Esophagus (tissue), 2 donors: ENCODE data around the gene ZNF618. TPM values are rescaled to one million over a fixed set of nuclear protein-coding genes. Genes with fewer than 3 reads are reported as not detected.
A peak's percentile ranks its signal among the peaks of the same experiment; 100 is the strongest.

ENCODE experiments used
- H3K27ac ChIP-seq, 2 donors: one replicate each; pipeline ENCODE4 v1.5.1; 2013; ENCODE audit warnings: low read depth in 2 of 2, mild to moderate bottlenecking in 2 of 2, inconsistent platforms in 1 of 2, low read length in 1 of 2, moderate library complexity in 1 of 2
- H3K27me3 ChIP-seq, 2 donors: one replicate each; pipeline ENCODE4 v1.6.1; 2013; ENCODE audit warnings: low read length in 2 of 2, control low read depth in 1 of 2, mild to moderate bottlenecking in 1 of 2; ENCODE audit not compliant: insufficient read depth in 2 of 2, control insufficient read depth in 1 of 2
- H3K36me3 ChIP-seq, 2 donors: one replicate each; pipeline ENCODE4 v1.6.1; 2013; ENCODE audit warnings: low read length in 1 of 2; ENCODE audit not compliant: control insufficient read depth in 2 of 2, insufficient read depth in 2 of 2
- H3K4me1 ChIP-seq, 2 donors: one replicate each; pipeline ENCODE4 v1.6.1; 2013; ENCODE audit warnings: low read length in 1 of 2; ENCODE audit not compliant: control insufficient read depth in 2 of 2, insufficient read depth in 2 of 2
- H3K4me3 ChIP-seq, 2 donors: one replicate each; pipeline ENCODE4 v1.5.1; 2013; ENCODE audit warnings: low read length in 2 of 2, mild to moderate bottlenecking in 2 of 2, low read depth in 1 of 2, moderate library complexity in 1 of 2
- H3K9me3 ChIP-seq, 2 donors: one replicate each; pipeline ENCODE4 v1.6.1; 2013; ENCODE audit warnings: mild to moderate bottlenecking in 2 of 2, low read depth in 1 of 2, low read length in 1 of 2, moderate library complexity in 1 of 2; ENCODE audit not compliant: control insufficient read depth in 2 of 2, insufficient read depth in 1 of 2
- WGBS, 2 donors: extraction: QIAGEN DNeasy Blood & Tissue Kit; methylation state at CpG; one replicate each; pipeline ENCODE4 v1.1.7; 2013; 5-methylcytosine and 5-hydroxymethylcytosine counted together
- polyA plus RNA-seq, 2 donors: library from polyadenylated mRNA; stranded (reverse); fragments of 200-250 nt; gene quantifications; one replicate each; pipeline ENCODE4 v1.2.3, GENCODE V29; 2013
- donor health status: healthy with polysubstance abuse.
- donor health status: Bipolar disorder and iron deficiency.

Gene ZNF618
- polyA plus RNA-seq, result 1 to 10 TPM in 1 of 2 donors, under 1 TPM in 1; 0.56 to 1.0 TPM

- H3K27ac ChIP-seq, result peak within 1 kb of the TSS; percentile 6 to 42
- 1% methylated on average over 32 to 84 of the region's 84 CpGs for WGBS, 2 donors
- H3K36me3 ChIP-seq, result no peaks in the 10 kb centered on the region
- no peaks in the 10 kb centered on the region for H3K9me3 ChIP-seq
- no peaks in the 10 kb centered on the region for H3K27me3 ChIP-seq
- H3K4me1 ChIP-seq, result no peaks in the 10 kb centered on the region
- H3K4me3 ChIP-seq, result peak within 1 kb of the TSS; percentile 57 to 100
Observed at GRCh38 chr9:113876151-113876992, at the start of gene ZNF618. ZNF618 (plus strand) TSS chr9:113876309; CDS start chr9:113876381, 72 bp downstream.

- H3K27me3 ChIP-seq, result no peaks in the 10 kb centered on the region
- no peak overlapping the region for H3K27ac ChIP-seq
- H3K36me3 ChIP-seq, result no peaks in the 10 kb centered on the region
- WGBS, 2 donors, result 14 to 33% methylated on average over 1 of the region's 1 CpG
- no peaks in the 10 kb centered on the region for H3K4me1 ChIP-seq
- peaks cover 0 to 3% of the 10 kb centered on the region in 2 donors for H3K9me3 ChIP-seq
- no peak overlapping the region for H3K4me3 ChIP-seq
Observed at GRCh38 chr9:113828221-113828620, 47.9 kb upstream of the ZNF618 start.

- 92 to 97% methylated on average over 3 of the region's 3 CpGs for WGBS, 2 donors
- H3K4me1 ChIP-seq, result no peaks in the 10 kb centered on the region
- no peaks in the 10 kb centered on the region for H3K27me3 ChIP-seq
- no peak overlapping the region for H3K4me3 ChIP-seq
- H3K36me3 ChIP-seq, result no peaks in the 10 kb centered on the region
- peaks cover 0 to 2% of the 10 kb centered on the region in 2 donors for H3K9me3 ChIP-seq
- H3K27ac ChIP-seq, result no peak overlapping the region
Observed at GRCh38 chr9:113837334-113837733, 38.8 kb upstream of the ZNF618 start.

GRCh38 chr9:113842086-113842485, 34.0 kb upstream of the ZNF618 start:
- Histone ChIP-seq H3K9me3 (peaks cover 0 to 2% of the 10 kb centered on the region in 2 donors), H3K4me1 (no peaks in the 10 kb centered on the region), H3K27me3 (no peaks in the 10 kb centered on the region), H3K4me3 (no peak overlapping the region), H3K36me3 (no peaks in the 10 kb centered on the region), H3K27ac (no peak overlapping the region)
- WGBS, 2 donors, result 78 to 79% methylated on average over 3 of the region's 3 CpGs

GRCh38 chr9:113844466-113844865, 31.6 kb upstream of the ZNF618 start:
- Histone ChIP-seq H3K27me3 (no peaks in the 10 kb centered on the region), H3K4me3 (no peak overlapping the region), H3K9me3 (peaks cover 0 to 2% of the 10 kb centered on the region in 2 donors), H3K27ac (no peak overlapping the region), H3K36me3 (no peaks in the 10 kb centered on the region), H3K4me1 (no peaks in the 10 kb centered on the region)
- 80 to 100% methylated on average over 1 of the region's 1 CpG for WGBS, 2 donors

GRCh38 chr9:113851359-113851758, 24.8 kb upstream of the ZNF618 start:
- Histone ChIP-seq H3K9me3 (peaks cover 0 to 3% of the 10 kb centered on the region in 2 donors), H3K4me3 (no peak overlapping the region), H3K4me1 (no peaks in the 10 kb centered on the region), H3K27ac (no peak overlapping the region), H3K36me3 (no peaks in the 10 kb centered on the region), H3K27me3 (peaks cover 0 to 3% of the 10 kb centered on the region in 2 donors)
- WGBS, 2 donors, result 83 to 84% methylated on average over 25 of the region's 25 CpGs

- 89 to 93% methylated on average over 1 of the region's 1 CpG for WGBS, 2 donors
- no peak overlapping the region for H3K4me3 ChIP-seq
- H3K9me3 ChIP-seq, result peaks cover 0 to 3% of the 10 kb centered on the region in 2 donors
- H3K27ac ChIP-seq, result no peak overlapping the region
- H3K27me3 ChIP-seq, result peaks cover 0 to 3% of the 10 kb centered on the region in 2 donors
- no peaks in the 10 kb centered on the region for H3K36me3 ChIP-seq
- no peaks in the 10 kb centered on the region for H3K4me1 ChIP-seq
Observed at GRCh38 chr9:113851873-113852272, 24.2 kb upstream of the ZNF618 start.

- Histone ChIP-seq H3K27ac (no peak overlapping the region), H3K27me3 (peaks cover 0 to 3% of the 10 kb centered on the region in 2 donors), H3K36me3 (no peaks in the 10 kb centered on the region), H3K4me1 (no peaks in the 10 kb centered on the region), H3K9me3 (peaks cover 0 to 3% of the 10 kb centered on the region in 2 donors), H3K4me3 (no peak overlapping the region)
- WGBS, 2 donors, result 48 to 57% methylated on average over 2 of the region's 2 CpGs
Observed at GRCh38 chr9:113853333-113853732, 22.8 kb upstream of the ZNF618 start.

GRCh38 chr9:113854310-113854709, 21.8 kb upstream of the ZNF618 start:
- Histone ChIP-seq H3K27ac (no peak overlapping the region), H3K9me3 (peaks cover 0 to 3% of the 10 kb centered on the region in 2 donors), H3K4me1 (no peaks in the 10 kb centered on the region), H3K27me3 (peaks cover 0 to 3% of the 10 kb centered on the region in 2 donors), H3K36me3 (no peaks in the 10 kb centered on the region), H3K4me3 (no peak overlapping the region)
- WGBS, 2 donors, result 70 to 82% methylated on average over 2 of the region's 2 CpGs

- 76 to 77% methylated on average over 4 of the region's 4 CpGs for WGBS, 2 donors
- H3K4me1 ChIP-seq, result no peaks in the 10 kb centered on the region
- H3K9me3 ChIP-seq, result no peaks in the 10 kb centered on the region
- H3K27ac ChIP-seq, result no peak overlapping the region
- peaks cover 0 to 4% of the 10 kb centered on the region in 2 donors for H3K27me3 ChIP-seq
- H3K4me3 ChIP-seq, result no peak overlapping the region
- no peaks in the 10 kb centered on the region for H3K36me3 ChIP-seq
Observed at GRCh38 chr9:113857875-113858274, 18.2 kb upstream of the ZNF618 start.
